GM20000 (cell line): ENCODE measurements around the gene TMEM151B.
"Not testable (repeated sequence)": the region's sequence is repeated elsewhere in the genome, so short reads cannot be mapped to it uniquely, and the experiment has no call there.

Source experiments
- DNase-seq: peaks from one replicate; pipeline ENCODE4 v3.0.0; 2012; ENCODE audit warnings: low spot score
- TF ChIP-seq, protein P1 (sequence below): IDR thresholded peaks from 2 replicates; pipeline ENCODE4 v1.5.1; 2012; ENCODE audit warnings: mild to moderate bottlenecking, control low read depth; ENCODE audit errors: extremely low read depth, missing control alignments

TMEM151B gene

DNA sequence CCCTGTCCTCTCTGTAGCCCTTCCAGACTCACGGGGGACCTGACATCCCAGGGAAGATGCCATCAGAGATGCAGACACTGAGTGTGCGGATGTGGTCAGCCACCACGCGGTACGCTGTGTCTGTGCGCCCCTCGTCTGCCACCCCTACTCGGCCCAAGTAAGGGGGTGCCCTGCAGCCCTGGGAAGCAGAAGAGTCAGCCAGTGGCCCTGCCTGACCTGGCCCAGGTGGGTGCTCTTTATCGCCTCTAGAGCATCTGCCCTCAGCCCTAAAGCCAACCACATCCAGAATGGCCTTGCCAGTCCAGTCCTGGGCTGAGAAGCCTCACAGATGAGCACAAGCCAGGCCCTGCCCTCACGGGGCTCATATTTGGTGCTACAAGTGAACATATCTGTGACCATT, 37.0 kb downstream of the TMEM151B start:
- TF ChIP-seq, protein P1, sequence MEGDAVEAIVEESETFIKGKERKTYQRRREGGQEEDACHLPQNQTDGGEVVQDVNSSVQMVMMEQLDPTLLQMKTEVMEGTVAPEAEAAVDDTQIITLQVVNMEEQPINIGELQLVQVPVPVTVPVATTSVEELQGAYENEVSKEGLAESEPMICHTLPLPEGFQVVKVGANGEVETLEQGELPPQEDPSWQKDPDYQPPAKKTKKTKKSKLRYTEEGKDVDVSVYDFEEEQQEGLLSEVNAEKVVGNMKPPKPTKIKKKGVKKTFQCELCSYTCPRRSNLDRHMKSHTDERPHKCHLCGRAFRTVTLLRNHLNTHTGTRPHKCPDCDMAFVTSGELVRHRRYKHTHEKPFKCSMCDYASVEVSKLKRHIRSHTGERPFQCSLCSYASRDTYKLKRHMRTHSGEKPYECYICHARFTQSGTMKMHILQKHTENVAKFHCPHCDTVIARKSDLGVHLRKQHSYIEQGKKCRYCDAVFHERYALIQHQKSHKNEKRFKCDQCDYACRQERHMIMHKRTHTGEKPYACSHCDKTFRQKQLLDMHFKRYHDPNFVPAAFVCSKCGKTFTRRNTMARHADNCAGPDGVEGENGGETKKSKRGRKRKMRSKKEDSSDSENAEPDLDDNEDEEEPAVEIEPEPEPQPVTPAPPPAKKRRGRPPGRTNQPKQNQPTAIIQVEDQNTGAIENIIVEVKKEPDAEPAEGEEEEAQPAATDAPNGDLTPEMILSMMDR: no peak
- DNase-seq: no peak

DNA sequence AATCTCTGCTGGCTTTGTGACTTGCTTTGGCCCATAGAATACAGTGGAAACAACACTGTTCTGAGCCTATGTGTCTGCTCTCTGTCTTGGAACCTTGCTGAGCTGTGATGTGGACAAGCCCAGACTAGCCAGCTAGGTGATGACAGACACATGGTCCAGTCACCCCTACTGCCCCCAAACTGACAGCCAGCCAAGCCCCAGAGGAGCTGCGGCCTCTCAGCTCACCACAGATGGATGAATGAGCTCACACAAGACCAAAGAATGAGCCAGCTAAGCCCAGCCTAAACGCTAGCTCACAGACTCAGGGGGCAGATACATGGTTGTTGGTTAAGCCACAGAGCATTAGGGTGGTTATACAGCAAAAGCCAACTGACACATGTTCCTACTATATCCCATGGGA, 38.8 kb downstream of the TMEM151B start:
- TF ChIP-seq, protein P1: no peak

DNA sequence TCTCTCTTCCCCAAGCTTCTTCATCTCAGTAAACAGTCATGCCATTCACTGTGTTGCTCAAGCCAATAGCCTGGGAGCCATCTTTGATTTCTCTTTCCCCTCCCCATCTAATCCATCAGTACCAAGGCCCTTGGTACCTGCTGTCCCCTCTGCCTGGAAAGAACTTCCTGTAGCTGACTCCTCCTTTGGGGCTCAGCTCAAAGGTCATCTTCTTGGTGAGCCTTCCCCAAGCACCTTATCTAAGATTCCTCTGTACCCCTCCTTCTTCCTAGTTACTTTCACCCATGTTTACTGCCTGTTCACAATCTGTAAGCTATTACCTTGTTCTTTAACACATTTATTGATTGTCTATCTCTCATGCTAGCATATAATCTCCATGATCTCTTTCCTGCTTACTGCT, 39.4 kb downstream of the TMEM151B start:
- TF ChIP-seq, protein P1: no peak

More for the DNA sequence above, 38.8 kb downstream of the TMEM151B start:
- no peak for DNase-seq

DNA sequence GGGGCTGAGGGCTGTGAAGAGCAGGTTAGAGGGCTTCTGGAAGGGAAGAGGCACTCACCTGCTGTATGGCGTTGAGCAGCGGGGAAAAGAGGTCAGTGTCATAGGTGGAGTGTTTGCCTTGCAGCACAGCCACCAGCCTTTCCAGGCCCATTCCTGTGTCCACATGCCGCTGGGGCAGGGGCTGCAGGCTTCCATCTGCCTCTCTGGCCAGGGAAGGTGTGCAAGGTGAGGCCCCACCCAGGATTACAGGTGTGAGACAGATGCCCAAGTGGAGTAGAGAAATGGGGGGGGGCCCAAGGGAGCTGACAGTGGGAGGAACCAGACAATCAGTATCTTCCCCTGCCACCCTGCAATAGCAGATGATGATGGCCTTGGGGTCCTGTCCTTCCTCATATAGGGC, 40.0 kb downstream of the TMEM151B start:
- TF ChIP-seq, protein P1: no peak
- DNase-seq: no peak

More for the DNA sequence above, 39.4 kb downstream of the TMEM151B start:
- no peak for DNase-seq

DNA sequence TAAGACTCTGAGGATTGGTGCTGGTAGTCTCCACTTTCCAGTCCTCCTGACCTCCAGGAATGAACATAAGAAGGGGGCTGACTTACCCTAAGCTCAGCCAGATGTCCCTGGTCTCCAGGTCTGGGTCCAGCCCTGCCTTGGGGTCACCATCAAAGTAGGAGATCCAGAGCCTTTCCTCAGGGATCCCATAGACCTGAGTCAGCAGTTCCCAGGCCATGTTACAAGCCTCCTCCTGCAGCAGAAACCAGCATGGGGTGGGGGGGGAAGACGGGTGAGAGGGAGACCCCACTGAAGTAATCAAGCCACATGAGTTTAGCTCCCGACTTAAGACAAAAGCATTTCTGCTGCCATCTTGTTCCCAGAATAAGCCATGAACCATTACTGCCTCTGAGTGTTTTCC, 41.1 kb downstream of the TMEM151B start:
- TF ChIP-seq, protein P1: no peak
- DNase-seq: no peak

DNA sequence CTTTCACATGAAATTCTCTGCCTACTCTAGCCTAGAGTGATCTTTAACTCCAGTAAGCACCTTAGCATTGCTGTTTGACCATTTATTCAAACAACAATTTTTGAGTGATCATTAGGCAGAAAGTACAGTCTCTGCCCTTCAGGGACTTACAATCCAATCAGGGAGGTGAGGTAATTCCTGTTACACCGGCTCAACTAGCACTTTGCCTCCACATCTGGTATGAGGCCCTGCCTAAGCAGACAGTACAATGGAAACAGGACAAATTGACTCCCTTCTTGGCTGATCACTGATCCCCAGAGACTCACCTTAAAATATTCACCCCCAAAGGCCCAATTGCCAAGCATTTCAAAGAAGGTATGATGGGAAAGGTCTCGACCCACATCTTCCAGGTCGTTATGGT, 41.5 kb downstream of the TMEM151B start:
- DNase-seq: no peak
- TF ChIP-seq, protein P1: no peak

DNA sequence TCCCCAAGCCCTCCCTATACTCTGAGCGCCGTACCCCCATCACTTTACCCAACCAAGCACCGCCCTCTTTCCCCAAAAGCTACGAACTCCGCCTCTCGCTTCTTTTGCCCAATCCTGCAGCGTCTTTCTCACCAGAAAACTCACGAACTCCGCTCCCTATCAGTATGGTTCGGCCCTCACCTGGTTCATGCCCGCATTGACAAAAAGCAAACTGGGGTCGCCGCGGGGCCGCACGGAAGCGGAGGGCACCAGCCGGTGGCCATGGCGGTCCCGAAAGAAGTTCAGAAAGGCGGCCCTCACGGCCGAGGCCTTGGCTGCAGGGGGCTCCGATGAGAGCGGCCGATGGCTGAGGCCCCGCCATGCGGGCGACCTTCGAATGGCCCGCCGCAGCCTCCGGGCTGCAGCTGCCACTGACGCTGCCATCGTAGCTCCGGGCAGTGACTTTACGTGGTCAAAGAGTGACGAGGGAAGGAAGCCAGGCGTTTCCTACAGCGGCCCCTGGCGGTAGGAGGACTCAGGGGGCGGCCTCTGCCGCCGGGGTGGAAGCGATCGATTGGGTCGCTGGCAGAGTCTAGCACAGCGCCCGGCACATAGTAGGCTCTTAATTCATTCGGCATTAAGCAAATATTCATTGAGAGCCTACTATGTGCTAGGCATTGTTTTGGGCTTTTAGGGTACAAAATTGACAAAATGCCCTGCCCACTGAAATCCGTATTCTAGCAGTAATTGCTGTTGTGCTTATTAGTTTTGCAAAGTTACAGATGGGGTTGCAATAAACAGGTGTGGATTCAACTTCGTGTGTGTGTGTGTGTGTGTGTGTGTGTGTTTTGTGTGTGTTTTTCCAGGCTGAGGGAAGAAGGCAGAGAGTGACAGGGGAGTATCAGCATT, 42.9 kb downstream of the TMEM151B start, which contains the start of gene AARS2:
Gene AARS2 (minus strand): TSS at position 447 of the 888 bp plus-strand sequence. CDS start 24 bp downstream, at position 423.
- TF ChIP-seq, protein P1: peak; percentile 96
- DNase-seq: peak; percentile 88

DNA sequence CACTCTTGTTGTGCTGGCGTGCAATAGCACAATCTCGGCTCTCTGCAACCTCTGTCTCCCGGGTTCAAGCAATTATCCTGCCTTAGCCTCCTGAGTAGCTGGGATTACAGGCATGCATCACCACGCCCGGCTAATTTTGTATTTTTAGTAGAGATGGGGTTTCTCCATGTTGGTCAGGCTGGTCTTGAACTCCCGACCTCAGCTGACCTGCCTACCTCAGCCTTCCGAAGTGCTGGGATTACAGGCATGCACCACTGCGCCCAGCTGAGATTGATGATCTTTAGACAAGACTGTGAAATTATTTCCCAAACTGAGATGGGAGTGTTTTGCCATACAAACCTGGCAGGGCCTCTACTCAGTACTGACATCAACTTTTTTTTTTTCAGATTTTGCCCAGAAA, 44.4 kb downstream of the TMEM151B start:
- not testable (repeated sequence) for DNase-seq
